DOHH2 (cell line): ENCODE data around the gene DDX1.

ENCODE experiments used
- H3F3A ChIP-seq: fragments of 200-600 bp; sonication (generic), shearing (Covaris generic); 2 replicates; pipeline ENCODE4 v1.6.0; 2016; ENCODE audit warnings: antibody characterized with exemption, mild to moderate bottlenecking; ENCODE audit not compliant: control insufficient read depth, insufficient read depth
- H3K27ac ChIP-seq: fragments of 200-600 bp; sonication (generic); 2 replicates; pipeline ENCODE4 v1.5.1; 2014; ENCODE audit warnings: low read depth, mild to moderate bottlenecking, low read length, moderate library complexity
- H3K27me3 ChIP-seq: fragments of 200-600 bp; sonication (generic); 2 replicates; pipeline ENCODE4 v1.6.1; 2014; ENCODE audit warnings: mild to moderate bottlenecking, low read length, mixed read lengths; ENCODE audit not compliant: control insufficient read depth
- H3K36me3 ChIP-seq: fragments of 200-600 bp; sonication (generic); 2 replicates; pipeline ENCODE4 v1.6.1; 2014; ENCODE audit warnings: mild to moderate bottlenecking, low read length, moderate library complexity, mixed read lengths; ENCODE audit not compliant: control insufficient read depth
- H3K4me1 ChIP-seq: fragments of 200-600 bp; sonication (generic); 2 replicates; pipeline ENCODE4 v1.6.1; 2014; ENCODE audit warnings: mild to moderate bottlenecking, low read length, mixed read lengths; ENCODE audit not compliant: control insufficient read depth
- H3K4me2 ChIP-seq: fragments of 200-600 bp; sonication (generic); 2 replicates; pipeline ENCODE4 v1.6.0; 2014; ENCODE audit warnings: mild to moderate bottlenecking, low read length, moderate library complexity
- H3K4me3 ChIP-seq: fragments of 200-600 bp; sonication (generic); 2 replicates; pipeline ENCODE4 v1.5.1; 2014; ENCODE audit warnings: mild to moderate bottlenecking, low read length, mixed read lengths
- H3K79me2 ChIP-seq: fragments of 200-600 bp; sonication (generic); 2 replicates; pipeline ENCODE4 v1.6.1; 2014; ENCODE audit warnings: mild to moderate bottlenecking, low read length, mixed read lengths; ENCODE audit not compliant: control insufficient read depth
- H3K9me2 ChIP-seq: fragments of 200-600 bp; sonication (generic); replicated peaks from 2 replicates; pipeline ENCODE4 v1.6.1; 2014; ENCODE audit warnings: mild to moderate bottlenecking, low read length, mixed read lengths; ENCODE audit not compliant: control insufficient read depth
- H3K9me3 ChIP-seq: fragments of 200-600 bp; sonication (generic); 2 replicates; pipeline ENCODE4 v1.6.1; 2014; ENCODE audit warnings: antibody characterized with exemption, low read length, mixed read lengths; ENCODE audit not compliant: control insufficient read depth, insufficient read depth
- H4K20me1 ChIP-seq: fragments of 200-600 bp; sonication (generic); 2 replicates; pipeline ENCODE4 v1.6.0; 2014; ENCODE audit warnings: low read depth, mild to moderate bottlenecking, antibody characterized with exemption, low read length, moderate library complexity; ENCODE audit not compliant: control insufficient read depth, insufficient read depth
- CTCF ChIP-seq: fragments of 200-600 bp; sonication (generic); IDR thresholded peaks from one replicate; pipeline ENCODE4 v1.5.1; 2014; ENCODE audit warnings: antibody characterized with exemption, mild to moderate bottlenecking, low read depth, low read length; ENCODE audit not compliant: poor library complexity, severe bottlenecking
- EZH2phosphoT487 ChIP-seq: fragments of 200-600 bp; sonication (generic); IDR thresholded peaks from 2 replicates; pipeline ENCODE4 v1.6.1; 2017; ENCODE audit warnings: borderline replicate concordance, mild to moderate bottlenecking, antibody characterized with exemption, low read length, moderate library complexity, mixed read lengths

The DDX1 gene

GRCh38 chr2:15595936-15596335 is 4.3 kb downstream of the DDX1 start:
- H3K27ac ChIP-seq: no peak overlapping the region
- H3K4me3 ChIP-seq: no peak overlapping the region
- H3K9me2 ChIP-seq: no peaks in the 10 kb centered on the region
- TF ChIP-seq CTCF: no peak
- TF ChIP-seq EZH2phosphoT487: no peak
- peaks cover 18% of the 10 kb centered on the region for H3K4me1 ChIP-seq
- H3K27me3 ChIP-seq: no peaks in the 10 kb centered on the region
- H4K20me1 ChIP-seq: peaks cover 6% of the 10 kb centered on the region; the same call in 1 of the 2 replicates
- no peaks in the 10 kb centered on the region; the same call in 1 of the 2 replicates for H3F3A ChIP-seq
- no peak overlapping the region for H3K4me2 ChIP-seq
- H3K79me2 ChIP-seq: peaks cover 51% of the 10 kb centered on the region
- H3K36me3 ChIP-seq: peaks cover 74% of the 10 kb centered on the region
- H3K9me3 ChIP-seq: no peaks in the 10 kb centered on the region

GRCh38 chr2:15596350-15596749 is 4.7 kb downstream of the DDX1 start:
- Histone ChIP-seq H3F3A (no peaks in the 10 kb centered on the region; the same call in 1 of the 2 replicates), H3K4me2 (no peak overlapping the region), H3K27ac (no peak overlapping the region), H3K27me3 (no peaks in the 10 kb centered on the region), H3K36me3 (peaks cover 78% of the 10 kb centered on the region), H3K4me1 (peaks cover 14% of the 10 kb centered on the region), H3K9me3 (no peaks in the 10 kb centered on the region), H3K4me3 (no peak overlapping the region), H3K79me2 (peaks cover 47% of the 10 kb centered on the region), H4K20me1 (peaks cover 6% of the 10 kb centered on the region; the same call in 1 of the 2 replicates), H3K9me2 (no peaks in the 10 kb centered on the region)
- TF ChIP-seq CTCF: no peak
- TF ChIP-seq EZH2phosphoT487: no peak

GRCh38 chr2:15596968-15597367 is 5.3 kb downstream of the DDX1 start:
- H3K9me2 ChIP-seq: no peaks in the 10 kb centered on the region
- H3K27ac ChIP-seq: no peak overlapping the region
- no peak overlapping the region for H3K4me3 ChIP-seq
- TF ChIP-seq EZH2phosphoT487 (no peak), CTCF (no peak)
- H3K4me2 ChIP-seq: no peak overlapping the region
- H3K79me2 ChIP-seq: peaks cover 41% of the 10 kb centered on the region
- H4K20me1 ChIP-seq: peaks cover 6% of the 10 kb centered on the region; the same call in 1 of the 2 replicates
- peaks cover 82% of the 10 kb centered on the region for H3K36me3 ChIP-seq
- peaks cover 12% of the 10 kb centered on the region for H3K4me1 ChIP-seq
- no peaks in the 10 kb centered on the region for H3K27me3 ChIP-seq
- H3F3A ChIP-seq: no peaks in the 10 kb centered on the region; the same call in 1 of the 2 replicates
- no peaks in the 10 kb centered on the region for H3K9me3 ChIP-seq

GRCh38 chr2:15599994-15600393 is 8.3 kb downstream of the DDX1 start:
- Histone ChIP-seq H3K79me2 (peaks cover 11% of the 10 kb centered on the region), H3K9me3 (no peaks in the 10 kb centered on the region), H3K4me2 (no peak overlapping the region), H3K4me3 (no peak overlapping the region), H3K27ac (no peak overlapping the region), H3K4me1 (no peaks in the 10 kb centered on the region), H3F3A (no peaks in the 10 kb centered on the region; the same call in 1 of the 2 replicates), H3K9me2 (no peaks in the 10 kb centered on the region), H3K36me3 (peaks cover 96% of the 10 kb centered on the region), H3K27me3 (no peaks in the 10 kb centered on the region), H4K20me1 (no peaks in the 10 kb centered on the region)
- TF ChIP-seq CTCF: no peak
- TF ChIP-seq EZH2phosphoT487: no peak
